Measurements from ENCODE around the gene MCEE. TPM values are rescaled to one million over a fixed set of nuclear protein-coding genes. Genes with fewer than 3 reads are reported as not detected.
A peak's percentile ranks its signal among the peaks of the same experiment; 100 is the strongest.

MCEE gene
- total RNA-seq, 1 experiment from 2014 or later, result 15.8 TPM

GRCh38 chr2:71156573-71156972 lies 26.5 kb upstream of the MCEE start:
- CTCF ChIA-PET, result no interaction called here

GRCh38 chr2:71155846-71156245 lies 25.8 kb upstream of the MCEE start:
- CTCF ChIA-PET, result no interaction called here
- no TSS peak for BruUV-seq (replicated peaks)
- Histone ChIP-seq H2AFZ (no peak overlapping the region), H3K9me2 (ENCODE audit: insufficient read depth) (no peaks in the 10 kb centered on the region), H3K9me3 (ENCODE audit: insufficient read depth, low read depth) (no peaks in the 10 kb centered on the region), H3K4me3 (no peak overlapping the region), H3F3A (ENCODE audit: insufficient read depth, low read depth) (no peaks in the 10 kb centered on the region), H3K4me2 (no peak overlapping the region), H4K20me1 (ENCODE audit: insufficient read depth) (no peaks in the 10 kb centered on the region), H3K4me1 (replicated peaks; ENCODE audit: insufficient read depth) (no peaks in the 10 kb centered on the region), H3K79me2 (ENCODE audit: low read depth) (no peaks in the 10 kb centered on the region), H3K27ac (no peak overlapping the region), H3K27me3 (ENCODE audit: insufficient read depth, low read depth) (no peaks in the 10 kb centered on the region), H3K36me3 (ENCODE audit: low read depth) (no peaks in the 10 kb centered on the region)
- DNase-seq, result no peak
- intact Hi-C loops (cut with micrococcal nuclease; ENCODE audit: unreplicated experiment), result loop anchor here (5.0 to 10.0 kb wide), 2 partner anchors 291 to 356 kb away; no protein-coding TSS in a partner anchor
- TF ChIP-seq CTCF (conservative IDR thresholded peaks at IDR 0.05), result no peak
- no peak for TF ChIP-seq EZH2 (IDR thresholded peaks at IDR 0.05; ENCODE audit: low read depth)
- POLR2A ChIA-PET (ENCODE audit: unreplicated experiment), result no interaction called here

More at GRCh38 chr2:71156573-71156972, 26.5 kb upstream of the MCEE start:
- H3K4me3 ChIP-seq, result no peak overlapping the region
- H3K36me3 ChIP-seq (ENCODE audit: low read depth), result no peaks in the 10 kb centered on the region
- no peak overlapping the region for H2AFZ ChIP-seq
- no peaks in the 10 kb centered on the region for H3K9me2 ChIP-seq (ENCODE audit: insufficient read depth)
- H3K4me1 ChIP-seq (replicated peaks; ENCODE audit: insufficient read depth), result no peaks in the 10 kb centered on the region
- 0 out of 2 replicates have a peak overlapping the region, but pooled peaks have one; percentile 31 for H3K4me2 ChIP-seq
- no peaks in the 10 kb centered on the region for H3K27me3 ChIP-seq (ENCODE audit: insufficient read depth, low read depth)
- H3F3A ChIP-seq (ENCODE audit: insufficient read depth, low read depth), result no peaks in the 10 kb centered on the region
- POLR2A ChIA-PET (ENCODE audit: unreplicated experiment), result no interaction called here
- H3K79me2 ChIP-seq (ENCODE audit: low read depth), result no peaks in the 10 kb centered on the region
- no peaks in the 10 kb centered on the region for H3K9me3 ChIP-seq (ENCODE audit: insufficient read depth, low read depth)
- H4K20me1 ChIP-seq (ENCODE audit: insufficient read depth), result no peaks in the 10 kb centered on the region
- intact Hi-C loops (cut with micrococcal nuclease; ENCODE audit: unreplicated experiment), result loop anchor here (5.0 to 10.0 kb wide), 2 partner anchors 292 to 356 kb away; no protein-coding TSS in a partner anchor
- no peak overlapping the region for H3K27ac ChIP-seq
- TF ChIP-seq CTCF (conservative IDR thresholded peaks at IDR 0.05) (no peak), EZH2 (IDR thresholded peaks at IDR 0.05; ENCODE audit: low read depth) (no peak)
- no peak for DNase-seq
- no TSS peak for BruUV-seq (replicated peaks)

- Histone ChIP-seq H3K9me3 (ENCODE audit: insufficient read depth, low read depth) (no peaks in the 10 kb centered on the region), H2AFZ (no peak overlapping the region), H4K20me1 (ENCODE audit: insufficient read depth) (no peaks in the 10 kb centered on the region), H3K9me2 (ENCODE audit: insufficient read depth) (no peaks in the 10 kb centered on the region), H3K4me3 (no peak overlapping the region), H3K36me3 (ENCODE audit: low read depth) (no peaks in the 10 kb centered on the region), H3K4me2 (no peak overlapping the region), H3K79me2 (ENCODE audit: low read depth) (no peaks in the 10 kb centered on the region), H3K27me3 (ENCODE audit: insufficient read depth, low read depth) (no peaks in the 10 kb centered on the region), H3K4me1 (replicated peaks; ENCODE audit: insufficient read depth) (no peaks in the 10 kb centered on the region), H3F3A (ENCODE audit: insufficient read depth, low read depth) (no peaks in the 10 kb centered on the region), H3K27ac (no peak overlapping the region)
- DNase-seq, result peak; percentile 27 to 44
- TF ChIP-seq EZH2 (IDR thresholded peaks at IDR 0.05; ENCODE audit: low read depth) (no peak), CTCF (conservative IDR thresholded peaks at IDR 0.05) (peak; percentile 36; the same call in 1 of the 2 replicates)
- no TSS peak for BruUV-seq (replicated peaks)
- intact Hi-C loops (cut with micrococcal nuclease; ENCODE audit: unreplicated experiment), result loop anchor here (5.0 to 10.0 kb wide), 2 partner anchors 290 to 358 kb away; no protein-coding TSS in a partner anchor
- ChIA-PET CTCF (interaction anchor here (0.8 to 0.9 kb wide), 2 partner anchors 54 to 366 kb away, joined by 3 to 4 read pairs; no protein-coding TSS in a partner anchor), POLR2A (ENCODE audit: unreplicated experiment) (interaction anchor here (0.6 to 0.7 kb wide), 2 partner anchors 13 to 131 kb away, joined by 3 read pairs; no protein-coding TSS in a partner anchor)
Observed at GRCh38 chr2:71154798-71155197, 24.8 kb upstream of the MCEE start.
